Ovary (tissue), 9 donors: ENCODE results near the gene GRIK4. TPM values are rescaled to one million over a fixed set of nuclear protein-coding genes. Genes with fewer than 3 reads are reported as not detected.

Experiments used
- DNase-seq, 5 donors: peaks; one replicate each; pipeline ENCODE4 v3.0.0-alpha.2; 2019 to 2020
- H3K27ac ChIP-seq, 2 donors: fragments of 200-600 bp; one replicate each; pipeline versions ENCODE4 v1.5.1 to v1.8.0; 2019 to 2022
- H3K27me3 ChIP-seq: fragments of 200-600 bp; one replicate; pipeline ENCODE4 v1.8.0; 2022
- H3K36me3 ChIP-seq: fragments of 200-600 bp; sonication (generic); one replicate; pipeline ENCODE4 v1.5.1; 2019
- H3K4me1 ChIP-seq: one replicate; pipeline ENCODE4 v1.8.1; 2013; ENCODE audit warnings: mild to moderate bottlenecking, moderate library complexity; ENCODE audit not compliant: insufficient read depth
- H3K4me3 ChIP-seq: fragments of 200-600 bp; sonication (generic); one replicate; pipeline ENCODE4 v1.5.1; 2017
- H3K9me3 ChIP-seq, 2 donors: fragments of 200-600 bp in 1 of 2; sonication (generic) in 1 of 2; one replicate each; pipeline versions ENCODE4 v1.5.1 to v1.8.1; 2013 to 2019; ENCODE audit warnings: mild to moderate bottlenecking in 1 of 2, moderate library complexity in 1 of 2
- CTCF ChIP-seq, 3 donors: fragments of 450-650 bp in 2 of 3; fragments of 200-600 bp in 1 of 3; IDR thresholded peaks; one replicate each; pipeline versions ENCODE4 v1.5.1 to v1.8.0; 2016 to 2022; ENCODE audit warnings: antibody characterized with exemption in 3 of 3, mild to moderate bottlenecking in 1 of 3
- EP300 ChIP-seq: sonication (generic); formaldehyde crosslinking; IDR thresholded peaks from one replicate; pipeline ENCODE4 v1.6.1; 2017; ENCODE audit warnings: antibody characterized with exemption
- POLR2A ChIP-seq: fragments of 450-650 bp; IDR thresholded peaks from one replicate; pipeline ENCODE4 v1.6.1; 2017; ENCODE audit warnings: antibody characterized with exemption, mild to moderate bottlenecking, moderate library complexity
- WGBS, 3 donors: extraction: QIAGEN DNeasy Blood & Tissue Kit in 1 of 3; methylation state at CpG; one replicate each; pipeline versions ENCODE4 v1.1.5 to v1.1.7; 2013 to 2017; 5-methylcytosine and 5-hydroxymethylcytosine counted together
- intact Hi-C, 4 donors: fragments of 100-400 bp; cut with DNase I; formaldehyde crosslinking; loops; one replicate each; pipeline versions ENCODE4 v1.11.0 to v1.15.1; 2022 to 2023
- polyA plus RNA-seq, 2 donors: library from polyadenylated mRNA; stranded (reverse); fragments of 200-250 nt in 1 of 2; fragments of 350-450 nt in 1 of 2; fragmentation: Illumina TruSeq in 1 of 2; extraction: RNeasy Lipid Tissue Mini Kit (QIAGEN cat#74804) in 1 of 2; gene quantifications; one replicate each; pipeline ENCODE4 v1.2.3, GENCODE V29; 2013 to 2014
- total RNA-seq, 7 donors: library from RNA; depleted of rRNA in 2 of 7; stranded (reverse); fragments of >200 nt in 2 of 7; fragmentation: NEBNext Ultra II Directional in 3 of 7; extraction: Animal tissue kit (Norgen Biotek cat#: 25700) in 3 of 7; gene quantifications; one replicate each; pipeline versions ENCODE4 v1.1.0 to v1.2.4, GENCODE V29; 2016 to 2023
- donor health status: DM: no; HTN: no; CAD: no; lungs with moderate emphysema.
- donor health status: DM: no; HTN: no; CAD: no.
- donor health status: Bipolar disorder and iron deficiency.
- donor health status: DM: yes; HTN: yes; CAD: no.
- donor health status: DM: no; HTN: no; CAD: no.
- donor health status: DM: yes; HTN: yes; CAD: no.

Gene GRIK4
- total and polyA plus RNA-seq, 9 donors = 1.3 to 13.4 (median 2.3) TPM

- intact Hi-C loops = loop anchor here in 1 of 4 donors (10.0 kb wide), 1 partner anchor 203 kb away; the partner anchor contains the start of gene GRIK4
- H3K27me3 ChIP-seq = no peaks in the 10 kb centered on the region
- 72 to 89% (median 81%) methylated on average over 6 of the region's 6 CpGs for WGBS, 3 donors
- no peak for DNase-seq
- H3K36me3 ChIP-seq = no peaks in the 10 kb centered on the region
- H3K9me3 ChIP-seq = no peaks in the 10 kb centered on the region
- TF ChIP-seq POLR2A (no peak), CTCF (IDR thresholded peaks at IDR 0.05) (no peak), EP300 (no peak)
- no peak overlapping the region for H3K27ac ChIP-seq
- H3K4me1 ChIP-seq = peaks cover 20% of the 10 kb centered on the region
- no peak overlapping the region for H3K4me3 ChIP-seq
These were observed 206.1 kb downstream of the GRIK4 start for GRCh38 chr11:120717623-120718022.

GRCh38 chr11:120718171-120718570 is 206.6 kb downstream of the GRIK4 start:
- 87 to 90% (median 88%) methylated on average over 8 of the region's 8 CpGs for WGBS, 3 donors

GRCh38 chr11:120719348-120719747 is 207.8 kb downstream of the GRIK4 start:
- no peak for DNase-seq
- 30 to 45% (median 32%) methylated on average over 3 of the region's 3 CpGs for WGBS, 3 donors
- TF ChIP-seq POLR2A (no peak), EP300 (no peak), CTCF (IDR thresholded peaks at IDR 0.05) (no peak)
- H3K9me3 ChIP-seq = no peaks in the 10 kb centered on the region
- H3K4me1 ChIP-seq = peaks cover 12% of the 10 kb centered on the region
- H3K4me3 ChIP-seq = no peak overlapping the region
- no peaks in the 10 kb centered on the region for H3K36me3 ChIP-seq
- H3K27ac ChIP-seq = no peak overlapping the region
- H3K27me3 ChIP-seq = no peaks in the 10 kb centered on the region
- intact Hi-C loops = loop anchor here in 1 of 4 donors (10.0 kb wide), 1 partner anchor 205 kb away; the partner anchor contains the start of gene GRIK4

More at GRCh38 chr11:120718171-120718570, 206.6 kb downstream of the GRIK4 start:
- Histone ChIP-seq H3K4me1 (peaks cover 19% of the 10 kb centered on the region), H3K27me3 (no peaks in the 10 kb centered on the region), H3K9me3 (no peaks in the 10 kb centered on the region), H3K27ac (no peak overlapping the region), H3K4me3 (no peak overlapping the region), H3K36me3 (no peaks in the 10 kb centered on the region)
- TF ChIP-seq EP300 = no peak
- TF ChIP-seq POLR2A = no peak
- no peak for TF ChIP-seq CTCF (IDR thresholded peaks at IDR 0.05)
- no peak for DNase-seq
- intact Hi-C loops = loop anchor here in 1 of 4 donors (10.0 kb wide), 1 partner anchor 203 kb away; the partner anchor contains the start of gene GRIK4

GRCh38 chr11:120720760-120721159 is 209.2 kb downstream of the GRIK4 start:
- H3K4me1 ChIP-seq = peaks cover 8% of the 10 kb centered on the region
- no peaks in the 10 kb centered on the region for H3K9me3 ChIP-seq
- no peaks in the 10 kb centered on the region for H3K27me3 ChIP-seq
- H3K27ac ChIP-seq = no peak overlapping the region
- intact Hi-C loops = no loop called here
- TF ChIP-seq POLR2A = no peak
- no peak for TF ChIP-seq EP300
- no peak for TF ChIP-seq CTCF (IDR thresholded peaks at IDR 0.05)
- DNase-seq = no peak
- H3K36me3 ChIP-seq = no peaks in the 10 kb centered on the region
- H3K4me3 ChIP-seq = no peak overlapping the region
- WGBS, 3 donors = 87 to 94% (median 90%) methylated on average over 1 of the region's 1 CpG
